H9 (cell line): ENCODE data around the gene TMEM117. TPM values are rescaled to one million over a fixed set of nuclear protein-coding genes. Genes with fewer than 3 reads are reported as not detected.

Experiments
- DNase-seq: peaks from one replicate; pipeline ENCODE4 v3.0.0-alpha.2; 2017
- H2AFZ ChIP-seq: one replicate; pipeline ENCODE4 v1.6.1; 2013; ENCODE audit warnings: mild to moderate bottlenecking, low read length, control low read depth, moderate library complexity
- H2AK5ac ChIP-seq: 2 replicates; pipeline ENCODE4 v1.6.1; 2013; ENCODE audit warnings: low read length, control low read depth, mixed read lengths; ENCODE audit not compliant: insufficient read length
- H2BK120ac ChIP-seq: one replicate; pipeline ENCODE4 v1.6.1; 2013; ENCODE audit warnings: low read depth, mild to moderate bottlenecking, low read length, control low read depth, inconsistent platforms; ENCODE audit not compliant: poor library complexity, severe bottlenecking
- H2BK12ac ChIP-seq: 2 replicates; pipeline ENCODE4 v1.6.1; 2013; ENCODE audit warnings: low read length, control low read depth, mixed read lengths, low read depth; ENCODE audit not compliant: insufficient read length
- H2BK15ac ChIP-seq: 2 replicates; pipeline ENCODE4 v1.6.1; 2013; ENCODE audit warnings: low read depth, low read length, control low read depth
- H2BK20ac ChIP-seq: one replicate; pipeline ENCODE4 v1.6.1; 2013; ENCODE audit warnings: low read depth, mild to moderate bottlenecking, low read length, control low read depth, inconsistent platforms; ENCODE audit not compliant: poor library complexity, severe bottlenecking
- H2BK5ac ChIP-seq: 2 replicates; pipeline ENCODE4 v1.6.1; 2013; ENCODE audit warnings: low read length, control low read depth, mixed read lengths; ENCODE audit not compliant: insufficient read length
- H3K14ac ChIP-seq: 2 replicates; pipeline ENCODE4 v1.6.1; 2013; ENCODE audit warnings: low read length, control low read depth; ENCODE audit not compliant: insufficient read depth
- H3K18ac ChIP-seq: 2 replicates; pipeline ENCODE4 v1.6.1; 2013; ENCODE audit warnings: low read depth, mild to moderate bottlenecking, mixed read lengths, low read length, control low read depth; ENCODE audit not compliant: insufficient read length
- H3K23ac ChIP-seq: 2 replicates; pipeline ENCODE4 v1.6.1; 2013; ENCODE audit warnings: low read length, control low read depth, mixed read lengths, low read depth; ENCODE audit not compliant: insufficient read length
- H3K23me2 ChIP-seq: 2 replicates; pipeline ENCODE4 v1.6.1; 2013; ENCODE audit warnings: low read depth, mild to moderate bottlenecking, mixed read lengths, low read length, control low read depth; ENCODE audit not compliant: insufficient read length, poor library complexity, severe bottlenecking
- H3K27ac ChIP-seq: 2 replicates; pipeline ENCODE4 v1.5.1; 2013; ENCODE audit warnings: low read length, control low read depth, mixed read lengths, low read depth; ENCODE audit not compliant: insufficient read length
- H3K27me3 ChIP-seq: 2 replicates; pipeline ENCODE4 v1.6.1; 2013; ENCODE audit warnings: low read length, control low read depth, inconsistent platforms; ENCODE audit not compliant: insufficient read depth
- H3K4ac ChIP-seq: 2 replicates; pipeline ENCODE4 v1.6.1; 2013; ENCODE audit warnings: low read depth, mild to moderate bottlenecking, control low read depth, inconsistent platforms, low read length, moderate library complexity
- H3K4me1 ChIP-seq: 2 replicates; pipeline ENCODE4 v1.6.1; 2013; ENCODE audit warnings: low read length, control low read depth, inconsistent platforms; ENCODE audit not compliant: insufficient read depth
- H3K4me2 ChIP-seq: 2 replicates; pipeline ENCODE4 v1.6.1; 2013; ENCODE audit warnings: low read length, control low read depth, mixed read lengths; ENCODE audit not compliant: insufficient read length, insufficient read depth
- H3K56ac ChIP-seq: 2 replicates; pipeline ENCODE4 v1.6.1; 2013; ENCODE audit warnings: low read depth, mild to moderate bottlenecking, mixed read lengths, low read length, control low read depth; ENCODE audit not compliant: insufficient read length
- H3K79me1 ChIP-seq: 2 replicates; pipeline ENCODE4 v1.6.1; 2013; ENCODE audit warnings: low read depth, mild to moderate bottlenecking, moderate library complexity, low read length, control low read depth, inconsistent platforms; ENCODE audit not compliant: insufficient read depth, poor library complexity, severe bottlenecking
- H3K79me2 ChIP-seq: 2 replicates; pipeline ENCODE4 v1.6.1; 2013; ENCODE audit warnings: low read length, control low read depth, inconsistent platforms; ENCODE audit not compliant: insufficient read depth
- H3K9ac ChIP-seq: 2 replicates; pipeline ENCODE4 v1.6.1; 2013; ENCODE audit warnings: low read length, control low read depth, mixed read lengths; ENCODE audit not compliant: insufficient read length; ENCODE audit errors: extremely low read depth
- H3K9me3 ChIP-seq: one replicate; pipeline ENCODE4 v1.6.1; 2013; ENCODE audit warnings: low read depth, low read length, inconsistent platforms; ENCODE audit not compliant: control insufficient read depth
- H3T11ph ChIP-seq: one replicate; pipeline ENCODE4 v1.6.1; 2013; ENCODE audit warnings: mild to moderate bottlenecking, low read length, control low read depth, inconsistent platforms
- H4K20me1 ChIP-seq: one replicate; pipeline ENCODE4 v1.6.1; 2013; ENCODE audit not compliant: control insufficient read depth, insufficient read length, insufficient read depth
- H4K5ac ChIP-seq: 2 replicates; pipeline ENCODE4 v1.6.1; 2013; ENCODE audit warnings: low read depth, mild to moderate bottlenecking, mixed read lengths, low read length, control low read depth; ENCODE audit not compliant: insufficient read length
- H4K8ac ChIP-seq: replicated peaks from 2 replicates; pipeline ENCODE4 v1.6.1; 2013; ENCODE audit warnings: low read length, control low read depth, mixed read lengths, low read depth; ENCODE audit not compliant: insufficient read length
- H4K91ac ChIP-seq: 2 replicates; pipeline ENCODE4 v1.6.1; 2013; ENCODE audit warnings: low read depth, mild to moderate bottlenecking, moderate library complexity, mixed read lengths, low read length, control low read depth; ENCODE audit not compliant: insufficient read length
- H3K27ac Mint-ChIP-seq, 3 experiments: 2 replicates in 2 of 3; 3 replicates in 1 of 3; pipeline ENCODE4 v1.8.0; 2020 to 2021; ENCODE audit warnings: mixed read lengths in 3 of 3, mild to moderate bottlenecking in 1 of 3, moderate library complexity in 1 of 3
- H3K27me3 Mint-ChIP-seq: 2 replicates; pipeline ENCODE4 v1.8.0; 2021; ENCODE audit warnings: low read depth, mild to moderate bottlenecking, moderate library complexity, mixed read lengths
- H3K36me3 Mint-ChIP-seq, 3 experiments: 2 replicates in 2 of 3; 3 replicates in 1 of 3; pipeline ENCODE4 v1.8.0; 2020 to 2021; ENCODE audit warnings: low read depth in 3 of 3, mixed read lengths in 3 of 3; ENCODE audit not compliant: insufficient read depth in 1 of 3
- H3K4me1 Mint-ChIP-seq, 2 experiments: 2 replicates each; pipeline ENCODE4 v1.8.0; 2020; ENCODE audit warnings: mixed read lengths in 2 of 2
- H3K4me3 Mint-ChIP-seq, 2 experiments: 2 replicates in 1 of 2; 3 replicates in 1 of 2; pipeline ENCODE4 v1.8.0; 2020 to 2021; ENCODE audit warnings: mild to moderate bottlenecking in 2 of 2, mixed read lengths in 2 of 2, moderate library complexity in 1 of 2
- H3K9me3 Mint-ChIP-seq, 2 experiments: 2 replicates in 1 of 2; 3 replicates in 1 of 2; pipeline ENCODE4 v1.8.0; 2020; ENCODE audit warnings: mild to moderate bottlenecking in 2 of 2, mixed read lengths in 2 of 2, moderate library complexity in 1 of 2
- CTCF ChIP-seq: fragments of 200-600 bp; sonication (generic); conservative IDR thresholded peaks from 3 replicates; pipeline ENCODE4 v1.8.0; 2021; ENCODE audit warnings: antibody characterized with exemption, mild to moderate bottlenecking
- WGBS: extraction: QIAGEN DNeasy Blood & Tissue Kit; methylation state at CpG from one replicate; pipeline ENCODE4 v1.1.7; 2013; ENCODE audit warnings: missing lambda C conversion rate, low lambda C conversion rate, mixed read lengths; ENCODE audit not compliant: insufficient read length; ENCODE audit errors: extremely low coverage; 5-methylcytosine and 5-hydroxymethylcytosine counted together
- total RNA-seq: library from RNA; stranded (reverse); gene quantifications from 2 replicates; pipeline ENCODE4 v1.2.1, GENCODE V29; 2021

TMEM117 gene
- total RNA-seq, 1 experiment from 2014 or later: 1.7 TPM

- no peak overlapping the region for H4K5ac ChIP-seq
- H3K14ac ChIP-seq: no peak overlapping the region
- no peak overlapping the region for H3K56ac ChIP-seq
- no peak overlapping the region for H3K4ac ChIP-seq
- peaks cover 3 to 11% of the 10 kb centered on the region in 2 experiments; a peak in 3 of 4 replicates for H3K4me1 Mint-ChIP-seq
- H3K9me3 Mint-ChIP-seq: peaks cover 34% of the 10 kb centered on the region in 2 experiments
- no peaks in the 10 kb centered on the region for H3K27me3 ChIP-seq
- no peaks in the 10 kb centered on the region; the same call in 1 of the 2 replicates for H3K79me2 ChIP-seq
- no peak for TF ChIP-seq CTCF
- no peak overlapping the region for H3K23ac ChIP-seq
- no peaks in the 10 kb centered on the region for H3K27me3 Mint-ChIP-seq
- H3K4me2 ChIP-seq: no peak overlapping the region
- no peak overlapping the region for H2AK5ac ChIP-seq
- no peak overlapping the region for H2BK20ac ChIP-seq
- no peaks in the 10 kb centered on the region for H3K23me2 ChIP-seq
- H2AFZ ChIP-seq: no peak overlapping the region
- no peak overlapping the region for H3K27ac ChIP-seq
- H4K91ac ChIP-seq: no peak overlapping the region
- no peak for DNase-seq
- no CpG with 5 or more reads among the region's 1 CpG for WGBS
- H3K4me3 Mint-ChIP-seq: no peak overlapping the region
- no peak overlapping the region for H2BK15ac ChIP-seq
- peaks cover 2% of the 10 kb centered on the region; the same call in 1 of the 2 replicates for H3K4me1 ChIP-seq
- no peak overlapping the region for H3K27ac Mint-ChIP-seq
- H3T11ph ChIP-seq: no peak overlapping the region
- H4K8ac ChIP-seq: no peak overlapping the region
- no peak overlapping the region for H2BK5ac ChIP-seq
- H3K9ac ChIP-seq: no peak overlapping the region
- no peaks in the 10 kb centered on the region for H4K20me1 ChIP-seq
- H3K9me3 ChIP-seq: peaks cover 21% of the 10 kb centered on the region
- H3K79me1 ChIP-seq: no peaks in the 10 kb centered on the region
- no peak overlapping the region for H2BK120ac ChIP-seq
- H2BK12ac ChIP-seq: no peak overlapping the region
- no peak overlapping the region for H3K18ac ChIP-seq
- peaks cover 20 to 39% (median 31%) of the 10 kb centered on the region in 3 experiments for H3K36me3 Mint-ChIP-seq
These were observed 138.1 kb downstream of the TMEM117 start for GRCh38 chr12:43973993-43974392.
